ENCODE results near the gene FGD6. TPM values are rescaled to one million over a fixed set of nuclear protein-coding genes. Genes with fewer than 3 reads are reported as not detected.
A peak's percentile ranks its signal among the peaks of the same experiment; 100 is the strongest.
"Not testable (repeated sequence)": the region's sequence is repeated elsewhere in the genome, so short reads cannot be mapped to it uniquely, and the experiment has no call there.

The FGD6 gene
- polyA plus RNA-seq, 10 donors, result 2.7 to 7.1 (median 4.4) TPM

DNA sequence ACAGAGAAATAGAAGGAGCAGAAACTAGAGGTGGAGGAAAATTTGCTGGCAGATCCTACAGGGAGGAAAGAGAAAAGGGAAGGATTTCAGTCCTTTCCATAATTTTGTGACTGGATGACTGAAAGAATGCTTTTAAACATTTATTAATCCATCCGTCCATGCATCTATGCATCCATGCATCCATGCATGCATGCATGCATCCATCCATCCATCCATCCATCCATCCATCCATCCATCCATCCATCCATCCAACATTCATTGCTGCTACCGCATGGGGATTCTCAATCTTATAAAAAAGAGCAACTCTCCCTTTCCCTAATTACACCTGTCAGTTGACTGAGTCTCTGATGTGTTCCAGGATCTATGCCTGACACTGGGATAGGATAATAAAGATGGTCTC is 88.2 kb downstream of the FGD6 start:
- DNase-seq, result no peak

DNA sequence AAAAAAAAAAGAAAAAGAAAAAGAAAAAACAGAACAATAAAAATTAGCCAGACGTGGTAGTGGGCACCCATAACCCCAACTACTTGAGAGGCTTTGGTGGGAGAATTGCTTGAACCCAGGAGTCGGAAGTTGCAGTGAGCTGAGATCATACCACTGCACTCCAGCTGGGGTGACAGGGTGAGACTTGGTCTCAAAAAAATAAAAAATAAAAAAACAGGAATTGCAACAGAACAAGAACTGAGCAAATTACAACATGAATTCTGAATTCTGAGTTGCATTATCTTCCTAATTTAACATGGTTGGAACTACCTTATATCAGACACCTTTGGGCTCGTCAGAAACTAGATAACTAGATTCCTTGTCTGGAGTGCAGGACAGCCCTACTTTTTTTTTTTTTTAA is 90.5 kb downstream of the FGD6 start:
- DNase-seq, result no peak

DNA sequence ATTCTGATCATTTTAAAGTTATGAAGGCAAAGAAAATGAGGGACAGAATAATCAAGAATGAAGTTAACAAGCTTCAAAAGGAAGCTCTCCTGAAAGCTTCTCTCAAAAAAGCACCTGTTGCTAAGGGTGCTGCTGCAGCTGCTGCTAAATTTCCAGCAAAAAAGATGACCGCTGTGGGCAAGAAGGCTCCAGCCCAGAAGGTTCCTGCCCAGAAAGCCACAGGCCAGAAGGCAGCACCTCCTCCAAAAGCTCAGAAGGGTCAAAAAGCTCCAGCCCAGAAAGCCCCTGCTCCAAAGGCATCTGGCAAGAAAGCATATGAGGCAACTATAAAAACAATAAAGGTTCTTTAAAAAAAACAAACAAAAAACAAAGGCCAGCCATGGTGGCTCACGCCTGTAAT is 91.2 kb downstream of the FGD6 start:
- DNase-seq, result no peak

DNA sequence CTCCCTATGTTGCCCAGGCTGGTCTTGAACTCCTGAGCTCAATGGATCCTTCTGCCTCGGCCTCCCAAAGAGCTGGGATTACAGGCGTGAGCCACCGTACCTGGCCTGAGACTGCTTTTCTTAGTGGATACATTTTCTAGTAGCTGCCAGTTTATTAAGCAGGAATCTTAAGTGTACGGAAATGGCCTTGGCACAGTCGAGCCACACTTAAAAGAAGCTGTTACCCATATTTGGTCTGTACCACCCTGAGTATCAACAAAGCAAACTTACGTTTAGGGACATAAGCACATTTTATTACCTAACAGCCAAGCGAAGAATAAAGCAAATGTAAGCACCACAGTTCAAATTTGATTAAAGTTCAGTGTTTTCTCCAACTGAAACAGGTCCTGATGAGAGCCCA is 93.2 kb downstream of the FGD6 start:
- DNase-seq, result no peak

DNA sequence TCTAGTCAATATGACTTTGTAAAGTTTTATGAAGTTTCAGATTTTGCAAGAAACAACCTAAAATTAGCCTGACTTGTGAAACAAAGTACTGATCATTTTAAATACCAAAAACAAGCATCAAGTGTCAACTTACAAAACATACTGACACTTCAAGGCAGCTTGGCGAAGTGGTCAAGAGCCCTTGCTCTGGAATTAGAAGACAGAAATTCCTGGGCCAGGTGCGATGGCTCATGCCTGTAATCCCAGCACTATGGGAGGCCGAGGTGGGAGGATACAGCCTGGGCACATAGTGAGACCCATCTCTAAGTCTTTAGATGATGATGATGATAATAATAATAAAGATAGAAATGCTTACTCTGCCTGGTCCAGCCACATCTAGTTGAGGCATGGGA is 98.5 kb downstream of the FGD6 start:
- DNase-seq, result no peak

DNA sequence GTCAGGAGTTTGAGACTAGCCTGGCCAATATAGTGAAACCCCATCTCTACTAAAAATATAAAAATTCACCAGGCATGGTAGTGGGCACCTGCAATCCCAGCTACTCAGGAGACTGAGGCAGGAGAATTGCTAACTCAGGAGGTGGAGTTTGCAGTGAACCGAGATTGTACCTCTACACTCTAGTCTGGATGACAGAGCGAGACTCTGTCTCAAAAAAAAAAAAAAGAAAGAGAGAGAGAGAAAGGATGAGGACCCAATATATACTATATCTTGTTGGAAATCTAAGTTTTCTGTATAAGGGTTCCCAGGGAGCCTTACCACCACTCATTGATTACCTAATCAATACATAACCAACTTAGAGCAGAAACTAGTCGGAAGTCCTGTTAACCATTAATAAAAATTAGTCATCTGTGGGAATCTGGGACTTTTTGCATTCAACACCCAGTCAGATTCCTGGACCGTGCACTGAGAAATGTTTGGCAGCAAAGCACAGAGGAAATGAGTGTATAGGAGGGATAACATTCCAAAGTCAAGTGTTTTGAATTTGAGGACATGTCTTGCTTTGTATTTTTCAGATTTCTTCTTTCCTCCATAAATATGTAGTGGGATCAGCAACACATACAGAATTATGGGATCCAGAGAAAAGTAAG is 99.0 kb downstream of the FGD6 start:
- peak; percentile 22 to 75 (median 38) for DNase-seq

DNA sequence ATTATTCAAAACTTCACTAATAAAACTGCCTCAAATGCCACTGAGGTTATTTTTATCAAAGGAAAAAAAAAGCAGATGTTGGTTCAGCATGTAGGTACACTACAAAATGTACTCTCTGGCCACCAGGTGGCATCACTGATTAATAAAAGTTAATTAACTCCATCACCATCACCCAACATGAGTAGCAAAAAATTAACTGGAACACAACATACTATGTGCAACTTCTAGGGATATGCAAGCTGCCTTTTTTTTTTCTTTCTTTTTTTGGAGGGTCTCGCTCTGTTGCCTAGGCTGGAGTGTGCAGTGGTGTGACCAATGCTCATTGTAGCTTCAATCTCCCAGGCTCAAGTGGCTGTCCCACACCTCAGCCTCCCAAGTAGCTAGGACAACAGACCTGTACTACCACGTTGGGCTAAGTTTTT is 100.1 kb downstream of the FGD6 start:
- DNase-seq, result peak; percentile 67 to 79 (median 72)

DNA sequence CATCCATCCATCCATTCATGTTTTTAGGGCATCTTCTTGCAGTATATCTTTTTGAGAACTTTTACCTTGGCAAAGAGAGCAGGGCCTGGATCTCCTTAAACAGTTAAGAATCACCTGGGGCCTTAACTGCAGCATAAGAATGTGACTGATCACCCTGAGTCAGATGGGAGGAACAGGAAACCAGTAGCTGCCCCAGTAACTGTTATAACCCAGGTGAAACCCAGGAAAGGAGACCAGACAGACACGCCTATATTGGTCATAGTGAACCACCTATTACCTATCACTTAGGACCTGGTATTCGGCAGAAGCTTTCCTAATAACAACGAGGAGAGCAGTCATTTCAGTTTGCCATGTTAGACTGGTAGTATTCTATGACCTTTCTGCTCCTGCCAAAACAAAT is 100.5 kb downstream of the FGD6 start:
- no peak for DNase-seq

DNA sequence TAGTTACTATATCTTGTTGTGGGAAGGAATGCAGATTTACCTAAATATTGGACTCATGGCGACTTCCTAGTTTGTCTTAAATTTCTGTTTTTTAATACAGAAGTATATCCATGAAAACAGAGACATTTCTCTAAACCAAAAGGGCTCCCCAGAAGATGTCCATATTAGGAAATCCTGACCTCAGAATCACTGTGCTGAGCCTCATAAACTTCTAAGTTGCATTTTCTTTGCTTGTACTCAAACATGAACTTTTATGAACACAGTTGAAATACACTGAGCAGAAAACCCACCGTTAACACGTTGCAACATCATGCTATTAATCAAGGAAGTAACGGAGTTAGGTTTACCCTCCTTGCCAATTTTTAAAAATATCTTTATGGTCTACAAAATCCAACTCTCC is 100.9 kb downstream of the FGD6 start:
- DNase-seq, result no peak

DNA sequence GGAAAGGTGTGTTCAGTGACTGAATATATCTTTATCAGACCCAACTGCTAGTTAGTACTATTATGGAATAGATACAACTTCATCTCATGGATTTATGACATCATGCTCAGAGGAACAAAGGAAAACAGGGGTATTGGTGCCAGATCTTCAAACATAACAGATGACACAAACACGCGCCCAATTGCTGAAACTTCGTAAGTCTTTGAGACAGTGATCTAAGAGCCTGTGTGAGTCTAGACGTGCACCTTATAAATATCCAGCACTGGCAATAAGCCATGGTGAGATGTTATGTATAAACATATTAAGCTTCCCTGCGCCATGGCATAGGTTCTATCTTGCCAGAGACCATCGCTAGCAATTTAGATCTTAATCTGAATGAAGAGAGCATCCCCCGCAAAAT is 101.6 kb downstream of the FGD6 start:
- no peak for DNase-seq

DNA sequence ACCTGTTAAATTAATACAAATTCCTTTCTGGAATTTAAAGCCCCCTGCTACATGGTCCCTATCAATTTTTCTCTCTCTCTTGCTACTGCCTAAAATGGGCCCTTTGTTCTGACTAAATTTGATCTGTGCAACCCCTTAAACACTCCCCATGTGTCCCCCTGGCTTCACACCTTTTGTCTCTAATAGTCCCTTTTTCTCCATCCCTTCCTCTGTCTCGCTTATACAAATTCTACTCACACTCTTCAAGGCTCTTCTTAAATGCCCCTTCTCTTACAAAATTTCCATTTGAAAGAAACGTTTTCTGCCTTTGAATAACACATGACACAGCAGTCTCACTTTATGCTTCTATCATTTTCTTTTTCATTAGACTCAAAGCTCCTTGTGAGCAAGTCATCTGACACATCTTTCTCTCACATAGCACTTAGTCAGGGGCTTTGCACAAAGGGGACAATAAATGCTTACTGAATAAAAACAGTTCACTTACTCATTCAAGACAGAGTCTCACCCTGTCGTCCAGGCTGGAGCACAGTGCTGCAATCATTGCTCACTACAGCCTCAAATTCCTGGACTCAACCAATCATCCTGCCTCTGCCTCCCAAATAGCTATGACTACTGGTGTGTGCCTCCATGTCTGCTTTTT is 102.4 kb downstream of the FGD6 start:
- DNase-seq, result no peak

DNA sequence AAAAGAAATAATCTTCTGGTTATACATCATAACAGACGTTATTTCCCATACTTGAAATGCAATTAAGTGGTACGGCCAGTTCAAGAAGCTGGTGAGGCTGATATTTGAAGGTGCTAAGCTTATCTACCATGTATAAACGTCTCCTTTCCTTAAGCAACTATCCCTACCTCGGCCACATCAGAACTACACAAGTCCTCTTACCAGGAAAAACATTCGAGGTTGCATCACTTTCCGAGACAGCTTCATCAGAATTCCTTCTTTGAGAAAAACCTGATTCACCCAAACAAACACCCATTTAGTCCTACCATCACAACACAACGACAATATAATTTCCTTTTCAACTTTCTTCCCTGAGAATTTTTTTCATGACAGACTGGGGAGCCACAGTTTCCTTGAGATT is 109.9 kb downstream of the FGD6 start:
- no peak for DNase-seq

DNA sequence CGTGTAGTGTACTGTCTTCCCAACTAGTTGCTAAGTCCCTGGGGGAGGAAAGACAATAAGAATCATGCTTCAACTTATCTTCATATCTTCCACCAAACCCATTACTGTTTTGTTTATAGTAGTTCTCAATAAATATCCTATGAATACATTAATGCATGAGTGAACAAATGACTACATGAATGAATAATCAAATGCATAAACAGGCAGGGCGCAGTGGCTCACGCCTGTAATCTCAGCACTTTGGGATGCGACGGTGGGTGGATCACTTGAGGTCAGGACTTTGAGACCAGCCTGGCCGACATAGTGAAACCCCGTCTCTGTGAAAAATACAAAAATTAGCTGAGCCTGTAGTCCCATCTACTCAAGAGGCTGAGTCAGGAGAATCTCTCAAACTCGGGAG is 111.7 kb downstream of the FGD6 start:
- DNase-seq, result no peak

DNA sequence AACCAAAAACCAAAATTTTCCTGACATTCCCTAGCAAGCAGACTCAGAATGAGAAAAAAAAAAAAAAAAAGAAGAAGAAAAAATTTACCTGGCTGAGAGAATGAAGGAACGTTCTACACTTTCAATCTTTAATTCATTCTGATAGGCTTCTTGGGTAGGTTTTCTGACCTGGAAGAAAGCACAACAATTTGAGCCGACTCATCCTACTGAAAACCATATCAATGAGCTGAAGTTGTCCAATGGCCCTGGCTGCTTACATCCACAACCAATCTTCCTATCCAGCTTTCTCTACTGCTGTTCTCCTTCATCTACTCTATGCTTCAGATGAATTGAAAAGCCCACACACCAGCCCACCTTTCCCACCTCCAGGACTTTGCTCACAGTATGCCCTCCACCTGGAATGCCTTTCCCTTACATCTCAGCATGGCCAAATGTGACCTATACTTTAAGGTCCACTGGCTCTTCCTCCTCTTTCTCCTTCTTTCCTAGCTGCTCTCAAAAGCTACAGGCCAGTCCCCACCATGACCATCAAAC is 112.3 kb downstream of the FGD6 start:
- no peak for DNase-seq

DNA sequence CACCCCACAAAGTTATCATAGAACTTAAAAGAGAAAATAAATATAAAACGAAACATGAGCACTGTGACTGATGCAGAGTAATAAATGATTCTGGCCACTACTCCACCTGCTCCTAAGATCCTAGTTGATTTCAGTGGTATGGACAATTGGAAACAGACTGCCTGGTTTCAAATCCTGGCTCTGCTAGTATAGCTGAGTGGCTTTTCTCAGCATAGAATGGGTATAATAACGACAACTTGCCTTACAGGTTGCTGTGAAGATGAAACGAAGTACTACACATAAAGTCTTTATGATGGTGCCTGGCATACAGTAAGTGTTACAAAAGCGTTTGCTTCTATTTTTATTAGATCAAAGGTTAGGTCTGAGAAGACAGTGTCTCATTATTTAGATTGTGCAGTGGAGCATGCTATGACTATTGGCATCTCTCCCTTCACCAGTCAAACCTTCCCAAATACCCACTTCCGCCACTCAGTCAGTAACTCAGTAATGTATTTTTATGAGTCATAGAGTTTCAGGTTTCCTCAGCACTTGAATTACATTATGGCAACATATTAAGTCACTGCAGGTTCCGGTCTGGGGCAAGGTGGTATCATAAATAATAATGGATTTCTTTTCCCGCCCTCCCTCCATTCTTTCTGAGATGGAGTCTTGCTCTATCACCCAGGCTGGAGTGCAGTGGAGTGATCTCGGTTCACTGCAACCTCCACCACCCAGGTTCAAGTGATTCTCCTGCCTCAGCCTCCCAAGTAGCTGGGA is 114.2 kb downstream of the FGD6 start:
- DNase-seq, result peak in 1 of 3 donors; percentile 38

DNA sequence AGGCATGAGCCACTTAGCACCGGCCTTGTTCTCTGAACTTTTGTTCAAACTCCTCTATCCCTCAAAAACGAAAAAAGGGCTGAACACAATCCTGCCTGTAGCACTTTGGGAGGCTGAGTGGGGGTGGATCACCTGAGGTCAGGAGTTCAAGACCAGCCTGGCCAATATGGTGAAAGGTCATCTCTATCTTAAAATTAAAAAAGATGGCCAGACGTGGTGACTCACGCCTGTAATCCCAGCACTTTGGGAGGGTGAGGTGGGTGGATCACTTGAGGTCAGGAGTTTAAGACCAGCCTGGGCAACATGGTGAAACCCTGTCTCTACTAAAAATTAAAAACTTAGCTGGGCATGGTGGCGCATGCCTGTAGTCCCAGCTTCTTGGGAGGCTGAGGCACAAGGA is 115.3 kb downstream of the FGD6 start:
- not testable (repeated sequence) for DNase-seq

DNA sequence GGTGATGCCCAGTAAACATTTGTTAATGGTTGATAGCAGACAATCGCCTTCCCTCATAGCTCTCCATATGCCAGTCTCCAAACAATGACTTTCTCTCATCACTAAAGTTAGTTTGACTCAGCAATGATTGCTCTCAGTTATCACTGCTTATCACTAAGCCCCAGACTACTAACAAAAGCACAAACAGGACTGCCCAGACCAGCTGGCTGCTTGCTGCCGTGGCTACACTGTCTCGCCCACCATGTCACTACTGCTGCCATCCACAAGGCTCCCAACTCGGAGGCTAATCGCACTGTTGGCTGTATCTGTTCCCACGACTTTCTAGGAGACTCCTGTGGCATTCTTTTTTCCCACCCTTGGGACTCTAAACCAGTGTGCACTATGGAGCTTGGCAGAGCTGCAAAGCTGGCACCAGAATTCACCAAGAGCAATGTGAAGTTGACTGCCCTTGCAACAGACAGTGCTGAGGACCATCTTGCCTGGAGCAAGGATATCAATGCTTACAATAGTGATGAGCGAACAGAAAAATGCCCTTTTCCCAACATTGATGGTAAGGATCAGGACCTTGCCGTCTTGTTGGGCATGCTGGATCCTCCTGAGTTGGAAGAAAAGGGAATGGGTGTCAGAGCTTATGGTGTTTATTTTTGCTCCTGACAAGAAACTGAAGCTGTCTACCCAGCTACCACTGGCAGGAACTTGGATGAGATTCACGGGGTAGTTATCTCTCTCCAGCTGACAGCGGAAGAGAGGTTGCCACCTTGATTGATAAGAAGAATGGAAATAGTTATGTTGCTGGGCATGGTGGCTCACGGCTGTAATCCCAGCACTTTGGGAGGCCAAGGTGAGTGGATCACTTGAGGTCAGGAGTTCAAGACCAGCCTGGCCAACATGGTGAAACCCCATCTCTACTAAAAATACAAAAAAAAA is 116.7 kb downstream of the FGD6 start:
- DNase-seq, result no peak

DNA sequence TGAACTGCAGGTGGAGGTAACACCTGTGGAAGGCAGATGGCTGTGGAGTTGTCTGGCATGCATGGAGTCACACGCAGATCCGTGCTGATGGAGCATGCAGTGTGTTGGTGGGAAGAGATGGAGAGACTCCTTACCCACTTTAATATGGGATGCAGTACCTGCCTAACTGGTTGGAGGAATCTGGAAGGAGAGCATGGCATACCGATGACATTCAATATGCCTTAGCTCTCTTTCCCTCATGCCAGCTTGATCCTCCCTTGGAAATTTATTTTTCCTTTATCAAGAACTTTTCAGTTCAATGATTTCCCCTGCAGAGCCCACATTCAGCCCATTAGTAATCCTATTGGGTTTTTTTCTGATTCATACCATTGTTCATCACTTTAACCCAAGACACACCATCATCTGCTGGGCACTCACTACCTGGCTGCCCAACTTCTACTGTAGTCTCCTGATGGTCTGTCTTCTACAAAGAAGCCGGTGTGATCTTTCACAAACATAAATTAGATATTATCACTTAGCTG is 117.9 kb downstream of the FGD6 start:
- DNase-seq, result no peak

DNA sequence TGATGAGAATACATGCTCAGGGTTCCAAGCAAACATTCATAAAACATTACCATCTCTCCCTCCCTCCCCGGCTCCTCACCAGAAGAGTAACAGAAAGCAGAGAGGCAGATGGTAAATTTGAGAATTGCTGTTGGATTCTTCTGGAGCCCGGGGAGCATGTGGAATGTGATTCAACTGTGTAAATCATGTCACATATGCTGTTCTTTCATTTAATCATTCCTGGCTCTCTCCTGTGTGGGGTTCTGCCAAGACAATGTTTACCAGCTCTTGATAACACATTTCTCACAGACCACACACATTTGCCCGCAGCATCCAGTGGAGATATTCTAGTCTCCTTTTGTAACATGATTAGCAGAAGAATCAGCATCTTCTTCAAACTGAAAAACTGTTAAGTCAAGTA is 120.4 kb downstream of the FGD6 start:
- peak in 2 of 3 donors; percentile 32 to 63 for DNase-seq

DNA sequence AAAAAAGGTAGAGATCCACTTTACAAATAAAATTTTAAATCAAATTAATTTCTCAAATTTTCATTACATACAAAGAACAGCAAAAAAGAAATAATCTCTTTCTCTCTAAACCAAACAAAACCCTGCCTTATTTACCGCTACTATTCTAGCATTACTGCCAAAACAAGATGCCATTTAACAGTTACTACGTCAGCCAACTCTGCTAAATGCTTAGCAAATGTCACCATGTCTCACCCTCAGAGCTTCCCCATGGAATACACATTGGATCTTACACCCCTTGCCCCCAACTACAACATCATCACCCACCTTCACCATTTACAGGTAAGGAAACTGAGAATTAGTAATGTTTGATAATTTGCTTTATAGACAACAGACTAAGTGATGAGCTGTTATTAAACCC is 120.9 kb downstream of the FGD6 start:
- no peak for DNase-seq

DNA sequence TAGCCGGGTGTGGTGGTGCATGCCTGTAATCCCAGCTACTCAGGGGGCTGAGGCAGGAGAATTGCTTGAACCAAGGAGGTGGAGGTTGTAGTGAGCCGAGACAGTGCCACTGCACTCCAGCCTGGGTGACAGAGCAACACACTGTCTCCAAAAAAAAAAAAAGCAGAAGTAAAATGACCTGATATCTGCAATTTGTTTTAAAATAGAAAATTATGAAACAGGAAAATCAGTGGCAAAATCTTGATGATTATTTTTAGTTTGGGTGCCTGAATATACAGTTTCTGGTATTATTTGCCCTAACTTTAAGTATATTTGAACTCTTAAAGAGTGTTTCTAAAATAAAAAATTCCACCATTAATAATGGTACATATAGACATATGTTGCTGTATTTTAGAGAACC is 121.4 kb downstream of the FGD6 start:
- DNase-seq, result not testable (repeated sequence)

DNA sequence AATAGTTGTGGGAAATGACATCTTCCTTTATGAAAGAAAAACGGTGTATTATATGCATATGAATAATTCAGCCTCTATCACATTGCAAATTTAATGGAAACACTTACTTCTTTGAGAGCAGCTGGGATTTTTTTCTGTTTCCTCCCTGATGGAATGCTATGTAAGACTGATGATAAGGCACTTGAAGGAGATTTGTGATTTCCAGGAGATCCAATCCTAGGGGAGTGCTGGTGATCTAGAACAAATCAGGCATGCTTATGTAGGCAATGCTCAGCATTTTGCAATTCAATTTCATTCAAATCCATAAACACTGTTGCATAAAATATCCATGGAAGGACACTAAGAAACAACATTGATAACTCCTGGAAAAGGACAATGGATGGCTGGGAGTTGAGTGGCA is 127.8 kb downstream of the FGD6 start:
- DNase-seq, result no peak

All from muscle of back (tissue), 11 donors.